GM23248 (cell line): Measurements from ENCODE around the gene CPLX1.

ENCODE experiments used
- EZH2 ChIP-seq: fragments of 200-600 bp; sonication (generic); IDR thresholded peaks from 2 replicates; pipeline ENCODE4 v1.6.1; 2018; ENCODE audit warnings: antibody characterized with exemption, mild to moderate bottlenecking; ENCODE audit not compliant: insufficient read depth, poor library complexity, severe bottlenecking
- EZH2phosphoT487 ChIP-seq: fragments of 200-600 bp; sonication (generic); IDR thresholded peaks from 2 replicates; pipeline ENCODE4 v1.6.1; 2018; ENCODE audit warnings: antibody characterized with exemption, moderate library complexity, mild to moderate bottlenecking, low read depth; ENCODE audit not compliant: insufficient read depth

DNA sequence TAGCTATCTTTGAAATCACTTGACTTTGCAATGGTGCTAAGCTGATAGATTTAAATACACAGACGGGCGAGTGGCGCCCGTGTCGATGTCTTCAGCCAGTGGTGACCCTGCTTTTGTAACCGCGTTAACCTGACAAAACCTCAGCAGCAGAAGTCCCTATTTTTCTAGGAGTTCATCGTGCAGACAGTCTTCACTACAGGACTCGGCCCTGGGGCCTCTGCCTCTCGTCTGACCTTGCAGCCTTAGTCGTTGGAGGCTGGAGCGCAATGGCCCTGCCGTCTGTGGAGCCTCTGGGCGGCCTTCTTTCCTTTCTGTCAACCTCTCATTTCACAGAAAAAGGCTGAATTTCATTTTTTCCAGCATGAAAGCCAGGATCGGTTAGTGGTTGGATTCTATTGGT lies 57.9 kb downstream of the CPLX1 start:
- no peak for TF ChIP-seq EZH2
- no peak for TF ChIP-seq EZH2phosphoT487
